ENCODE results near the gene SNX33.
"Not testable (repeated sequence)": the region's sequence is repeated elsewhere in the genome, so short reads cannot be mapped to it uniquely, and the experiment has no call there.

The SNX33 gene

DNA sequence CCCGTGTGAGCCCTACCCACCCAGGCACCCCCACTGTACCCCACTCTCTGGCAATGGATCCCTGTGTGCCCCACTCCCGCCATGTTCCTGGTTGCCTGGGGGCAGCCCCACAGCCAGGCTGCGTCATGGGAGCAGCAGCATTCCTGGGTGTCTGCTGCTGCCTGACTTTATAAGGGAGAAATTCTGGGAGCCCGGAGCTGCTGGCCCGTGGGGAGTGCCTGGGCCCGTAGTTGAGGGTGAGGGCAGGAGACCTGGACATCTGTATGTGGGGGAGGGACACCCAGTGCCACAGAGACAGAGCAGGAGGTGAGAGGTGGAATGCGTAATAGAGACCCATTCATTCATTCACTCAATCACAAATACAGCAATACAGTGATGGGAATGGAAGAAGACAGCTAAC is 49.8 kb downstream of the SNX33 start:
- Histone ChIP-seq H3K27ac (replicated peaks) (no peak overlapping the region), H3K4me3 (replicated peaks; ENCODE audit: insufficient read depth, low read length) (no peak overlapping the region), H3K27me3 (ENCODE audit: insufficient read depth, poor library complexity, severe bottlenecking) (no peaks in the 10 kb centered on the region)
- no peak for DNase-seq (ENCODE audit: low read depth in 1 of 2, low spot score in 1 of 2)
- no peak for TF ChIP-seq GABPA (IDR thresholded peaks at IDR 0.05; ENCODE audit: low read depth)
- TF ChIP-seq, protein P1, sequence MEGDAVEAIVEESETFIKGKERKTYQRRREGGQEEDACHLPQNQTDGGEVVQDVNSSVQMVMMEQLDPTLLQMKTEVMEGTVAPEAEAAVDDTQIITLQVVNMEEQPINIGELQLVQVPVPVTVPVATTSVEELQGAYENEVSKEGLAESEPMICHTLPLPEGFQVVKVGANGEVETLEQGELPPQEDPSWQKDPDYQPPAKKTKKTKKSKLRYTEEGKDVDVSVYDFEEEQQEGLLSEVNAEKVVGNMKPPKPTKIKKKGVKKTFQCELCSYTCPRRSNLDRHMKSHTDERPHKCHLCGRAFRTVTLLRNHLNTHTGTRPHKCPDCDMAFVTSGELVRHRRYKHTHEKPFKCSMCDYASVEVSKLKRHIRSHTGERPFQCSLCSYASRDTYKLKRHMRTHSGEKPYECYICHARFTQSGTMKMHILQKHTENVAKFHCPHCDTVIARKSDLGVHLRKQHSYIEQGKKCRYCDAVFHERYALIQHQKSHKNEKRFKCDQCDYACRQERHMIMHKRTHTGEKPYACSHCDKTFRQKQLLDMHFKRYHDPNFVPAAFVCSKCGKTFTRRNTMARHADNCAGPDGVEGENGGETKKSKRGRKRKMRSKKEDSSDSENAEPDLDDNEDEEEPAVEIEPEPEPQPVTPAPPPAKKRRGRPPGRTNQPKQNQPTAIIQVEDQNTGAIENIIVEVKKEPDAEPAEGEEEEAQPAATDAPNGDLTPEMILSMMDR (IDR thresholded peaks at IDR 0.05; ENCODE audit: insufficient read depth, low read length): no peak
- TF ChIP-seq POLR2AphosphoS5 (IDR thresholded peaks at IDR 0.05; ENCODE audit: low read depth): no peak
- no peak for TF ChIP-seq SPI1 (IDR thresholded peaks at IDR 0.05; ENCODE audit: borderline replicate concordance, low read depth)
- no peak for TF ChIP-seq REST (IDR thresholded peaks at IDR 0.05; ENCODE audit: insufficient replicate concordance, low read depth)

DNA sequence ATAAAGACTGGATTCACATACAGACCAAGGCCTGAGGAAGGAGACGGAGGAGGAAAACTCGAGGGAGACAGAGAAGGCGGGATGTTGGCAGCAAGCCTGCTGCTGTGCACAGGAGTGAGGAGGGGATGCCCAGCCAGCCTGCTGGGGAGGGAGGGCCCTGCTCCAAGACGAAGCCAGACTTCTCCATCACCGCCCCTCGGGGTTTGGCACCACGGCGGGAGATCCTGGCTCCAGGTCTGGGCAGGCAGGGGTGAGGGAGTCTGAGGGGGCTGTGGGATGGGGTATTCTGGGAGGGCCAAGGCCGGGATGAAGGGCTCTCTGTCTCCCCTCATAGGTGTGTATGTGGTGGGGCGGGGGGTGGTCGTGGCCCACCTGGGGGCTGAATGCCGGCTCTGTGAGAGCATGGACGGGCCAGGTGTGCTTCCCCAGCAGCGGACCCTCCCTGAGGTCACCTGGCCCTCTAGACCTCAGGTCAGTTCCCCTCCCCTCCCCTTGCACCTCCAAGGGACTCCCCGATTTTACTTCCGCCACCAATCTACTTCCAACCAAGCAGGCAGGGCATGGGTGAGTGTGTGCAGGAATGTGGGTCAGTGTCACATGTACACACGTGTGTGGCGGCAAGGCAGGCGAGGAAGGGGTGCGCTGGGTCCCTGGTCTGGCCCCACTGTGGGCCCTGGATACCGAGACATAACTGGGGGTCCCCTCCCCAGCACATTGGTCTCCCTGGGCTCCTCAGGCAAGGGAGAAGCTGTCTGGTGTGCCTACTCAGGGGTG is 50.4 kb downstream of the SNX33 start:
- not testable (repeated sequence) for H3K4me3 ChIP-seq (replicated peaks; ENCODE audit: insufficient read depth, low read length); H3K27ac ChIP-seq (replicated peaks); DNase-seq (ENCODE audit: low read depth in 1 of 2, low spot score in 1 of 2)

GRCh38 chr15:75699517-75699916 is 51.8 kb downstream of the SNX33 start:
- not testable (repeated sequence) for H3K27me3 ChIP-seq (ENCODE audit: insufficient read depth, poor library complexity, severe bottlenecking); H3K4me3 ChIP-seq (replicated peaks; ENCODE audit: insufficient read depth, low read length); H3K27ac ChIP-seq (replicated peaks)
- TF ChIP-seq SPI1 (IDR thresholded peaks at IDR 0.05; ENCODE audit: borderline replicate concordance, low read depth): 0 out of 2 replicates have a peak, but pooled peaks have one; percentile 7
- DNase-seq (ENCODE audit: low read depth in 1 of 2, low spot score in 1 of 2): peak in 1 of 2 experiments; percentile 62

More for the DNA sequence above, 50.4 kb downstream of the SNX33 start:
- not testable (repeated sequence) for H3K27me3 ChIP-seq (ENCODE audit: insufficient read depth, poor library complexity, severe bottlenecking)

DNA sequence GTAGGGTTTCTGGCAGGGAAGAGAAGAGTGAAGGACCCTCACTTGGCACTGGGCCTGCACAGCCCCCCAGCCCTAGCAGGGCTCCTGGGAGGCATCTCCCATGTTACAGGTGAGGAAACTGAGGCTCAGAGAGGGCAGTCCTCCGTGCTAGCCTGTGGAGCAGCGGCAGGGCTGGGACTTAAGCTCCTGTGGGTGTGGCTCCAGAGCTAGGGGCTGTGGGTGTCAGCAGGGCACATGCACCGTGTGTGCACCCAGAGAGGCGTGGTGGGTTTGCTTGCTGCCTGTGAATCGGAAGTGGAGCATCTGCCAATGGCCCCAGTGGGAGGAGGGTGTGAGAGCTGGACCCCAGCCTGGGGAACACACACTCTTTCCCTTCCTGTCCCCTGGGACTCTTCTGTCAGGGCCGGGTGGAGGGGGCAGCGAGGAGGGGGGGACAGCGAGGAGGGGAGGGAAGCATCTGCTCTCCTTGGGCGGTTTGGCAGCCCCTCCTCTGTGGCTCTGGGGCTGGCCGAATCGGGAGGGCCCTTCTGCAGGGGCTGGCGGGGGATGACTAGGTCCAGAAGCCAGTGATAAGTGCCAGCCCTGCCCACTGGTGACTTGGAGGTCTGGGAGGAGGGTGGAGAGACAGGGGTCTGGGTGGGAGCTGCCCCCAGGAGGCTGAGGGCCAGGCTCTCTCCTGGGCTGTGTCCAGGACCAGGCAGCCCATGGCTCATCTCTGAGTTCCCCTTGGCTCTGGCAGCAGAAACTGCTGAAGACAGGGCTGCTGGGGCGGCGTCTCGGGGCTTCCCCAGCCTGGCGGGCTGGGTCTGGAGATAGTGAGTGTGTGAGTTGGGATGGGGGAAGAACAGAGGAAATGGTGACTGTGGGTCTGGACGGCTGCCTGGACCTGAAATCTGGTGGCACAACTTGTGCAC is 52.5 kb downstream of the SNX33 start:
- peak in 1 of 2 experiments; percentile 55 for DNase-seq (ENCODE audit: low read depth in 1 of 2, low spot score in 1 of 2)
- H3K4me3 ChIP-seq (replicated peaks; ENCODE audit: insufficient read depth, low read length); H3K27ac ChIP-seq (replicated peaks); H3K27me3 ChIP-seq (ENCODE audit: insufficient read depth, poor library complexity, severe bottlenecking): not testable (repeated sequence)

- H3K27me3 ChIP-seq (ENCODE audit: insufficient read depth, poor library complexity, severe bottlenecking); DNase-seq (ENCODE audit: low read depth in 1 of 2, low spot score in 1 of 2); H3K4me3 ChIP-seq (replicated peaks; ENCODE audit: insufficient read depth, low read length); H3K27ac ChIP-seq (replicated peaks): not testable (repeated sequence)
These were observed 53.6 kb downstream of the SNX33 start for GRCh38 chr15:75701071-75702003.

- Histone ChIP-seq H3K27me3 (ENCODE audit: insufficient read depth, poor library complexity, severe bottlenecking) (no peaks in the 10 kb centered on the region), H3K4me3 (replicated peaks; ENCODE audit: insufficient read depth, low read length) (no peak overlapping the region), H3K27ac (replicated peaks) (no peak overlapping the region)
- TF ChIP-seq SPI1 (IDR thresholded peaks at IDR 0.05; ENCODE audit: borderline replicate concordance, low read depth): no peak
- TF ChIP-seq POLR2AphosphoS5 (IDR thresholded peaks at IDR 0.05; ENCODE audit: low read depth): no peak
- TF ChIP-seq, protein P1 (IDR thresholded peaks at IDR 0.05; ENCODE audit: insufficient read depth, low read length): no peak
- no peak for TF ChIP-seq GABPA (IDR thresholded peaks at IDR 0.05; ENCODE audit: low read depth)
- DNase-seq (ENCODE audit: low read depth in 1 of 2, low spot score in 1 of 2): no peak
These were observed 54.7 kb downstream of the SNX33 start for GRCh38 chr15:75702436-75702835.

DNA sequence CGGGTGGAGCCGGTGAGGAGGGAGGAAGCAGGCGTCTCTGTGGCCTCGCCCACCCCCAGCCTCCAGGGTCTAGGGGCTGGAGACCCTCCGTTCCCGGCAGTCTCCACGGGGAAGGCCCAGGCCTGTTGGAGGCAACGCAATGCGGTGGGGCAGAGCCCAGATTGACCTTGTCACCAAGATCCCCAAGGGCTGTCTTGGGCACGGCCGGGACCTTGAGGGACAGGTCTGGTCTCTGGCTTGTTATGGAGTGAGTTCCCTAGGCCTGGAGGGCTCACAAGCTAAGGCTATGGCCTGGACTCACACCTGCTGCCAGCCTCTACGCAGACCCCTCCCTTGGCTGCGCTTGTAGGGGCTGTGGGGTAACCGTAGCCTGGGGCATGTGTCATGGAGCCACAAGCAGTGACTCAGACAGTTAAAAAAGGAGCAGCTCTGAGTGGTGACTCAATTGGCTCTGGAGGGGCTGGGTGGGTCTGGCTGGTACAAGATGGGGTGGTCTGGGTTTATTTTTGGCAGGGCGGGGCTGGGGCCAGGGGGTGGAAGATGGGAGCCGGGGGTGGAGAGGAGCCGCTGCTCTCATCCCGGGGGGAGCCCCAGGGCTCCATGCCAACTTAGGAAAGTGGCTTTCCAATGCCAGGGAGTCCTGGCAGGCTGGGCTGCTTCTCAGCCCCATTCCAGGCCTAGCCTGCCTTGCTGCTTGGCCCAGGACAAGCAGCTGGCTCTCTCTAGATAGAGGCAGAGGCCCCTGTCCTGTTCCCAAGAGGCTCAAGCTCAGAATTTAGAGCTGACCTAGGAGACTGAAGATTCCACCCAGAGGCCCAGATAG is 55.9 kb downstream of the SNX33 start:
- H3K27ac ChIP-seq (replicated peaks); H3K27me3 ChIP-seq (ENCODE audit: insufficient read depth, poor library complexity, severe bottlenecking); H3K4me3 ChIP-seq (replicated peaks; ENCODE audit: insufficient read depth, low read length); DNase-seq (ENCODE audit: low read depth in 1 of 2, low spot score in 1 of 2): not testable (repeated sequence)
